Non-pigmented ciliary epithelial cell (primary cell): ENCODE results near the gene MILR1.

Source experiments
- DNase-seq: peaks from one replicate; pipeline ENCODE4 v3.0.0-alpha.2; 2010; ENCODE audit warnings: low read depth

Gene MILR1

GRCh38 chr17:64503341-64503740 lies 54.4 kb downstream of the MILR1 start:
- DNase-seq, result no peak

GRCh38 chr17:64503821-64504768 lies 55.2 kb downstream of the MILR1 start:
- no peak for DNase-seq

- no peak for DNase-seq
Measured at GRCh38 chr17:64504769-64505339, 55.9 kb downstream of the MILR1 start.

GRCh38 chr17:64505340-64506200 lies 56.7 kb downstream of the MILR1 start:
- no peak for DNase-seq

GRCh38 chr17:64506201-64506575 lies 57.3 kb downstream of the MILR1 start, which contains the start of gene DDX5:
Gene DDX5 (minus strand): TSS chr17:64506289. CDS start chr17:64506119, 170 bp downstream.
- DNase-seq, result peak; percentile 71

- DNase-seq, result peak; percentile 91
Measured at GRCh38 chr17:64506576-64507412, 57.9 kb downstream of the MILR1 start, which contains the start of gene CEP95. Gene CEP95 (plus strand): TSS chr17:64506977. CDS start chr17:64507098, 121 bp downstream.

- DNase-seq, result peak; percentile 51
Measured at GRCh38 chr17:64507413-64507782, 58.5 kb downstream of the MILR1 start.

GRCh38 chr17:64508683-64509082 lies 59.8 kb downstream of the MILR1 start:
- DNase-seq, result no peak

- DNase-seq, result no peak
Measured at GRCh38 chr17:64509179-64509578, 60.3 kb downstream of the MILR1 start.

GRCh38 chr17:64515419-64515818 lies 66.5 kb downstream of the MILR1 start:
- DNase-seq, result no peak

- no peak for DNase-seq
Measured at GRCh38 chr17:64515829-64516228, 66.9 kb downstream of the MILR1 start.
